ENCODE measurements around the gene DCTN2.

DCTN2 gene

GRCh38 chr12:57569858-57570257 lies 22.9 kb upstream of the DCTN2 start:
- H2BK120ac ChIP-seq (ENCODE audit: low read depth, low read length) = no peak overlapping the region
- no peaks in the 10 kb centered on the region for H3K27me3 ChIP-seq (ENCODE audit: control insufficient read depth in 3 of 3, insufficient read depth in 3 of 3, low read depth in 1 of 3, low read length in 3 of 3)
- H3K9me3 ChIP-seq (replicated peaks in 1 of 2; ENCODE audit: control insufficient read depth in 2 of 2, insufficient read depth in 1 of 2, low read depth in 1 of 2, low read length in 2 of 2) = peaks cover 0 to 2% of the 10 kb centered on the region in 2 donors
- H3K79me1 ChIP-seq (ENCODE audit: low read depth, low read length) = no peaks in the 10 kb centered on the region
- DNase-seq (ENCODE audit: low spot score) = no peak
- no CpG with 5 or more reads among the region's 18 CpGs for whole genome bisulfite sequencing, 2 donors (ENCODE audit: extremely low coverage in 2 of 2, insufficient read length in 2 of 2, insufficient replicate concordance in 1 of 2)
- H3K36me3 ChIP-seq (replicated peaks in 1 of 2; ENCODE audit: control insufficient read depth in 2 of 2, insufficient read depth in 2 of 2, low read length in 2 of 2) = peaks cover 18 to 26% of the 10 kb centered on the region in 2 donors
- H2AK5ac ChIP-seq (ENCODE audit: low read depth, low read length) = no peak overlapping the region
- H3K23ac ChIP-seq (ENCODE audit: low read depth, low read length, poor library complexity) = no peak overlapping the region
- H3K14ac ChIP-seq (ENCODE audit: low read length) = no peak overlapping the region
- H3K9ac ChIP-seq (ENCODE audit: low read depth, low read length, poor library complexity) = no peak overlapping the region
- H2BK15ac ChIP-seq (ENCODE audit: low read length) = no peak overlapping the region
- H4K91ac ChIP-seq (ENCODE audit: low read depth, low read length, poor library complexity) = no peak overlapping the region
- no peak overlapping the region for H2AFZ ChIP-seq (ENCODE audit: low read length)
- no peak overlapping the region for H4K8ac ChIP-seq (ENCODE audit: low read depth, low read length)
- no peak overlapping the region for H3K4ac ChIP-seq (ENCODE audit: low read length)
- no peaks in the 10 kb centered on the region for H3K4me1 ChIP-seq (ENCODE audit: control insufficient read depth in 2 of 2, insufficient read depth in 1 of 2, low read depth in 1 of 2, low read length in 2 of 2)
- peak overlapping the region in 1 of 2 donors; percentile 15 for H3K4me3 ChIP-seq (ENCODE audit: low read length in 2 of 2)
- H3K27ac ChIP-seq (replicated peaks; ENCODE audit: low read length) = no peak overlapping the region
- H2BK12ac ChIP-seq (ENCODE audit: low read length) = no peak overlapping the region
- no peak overlapping the region for H2BK5ac ChIP-seq (ENCODE audit: low read length)
- H3K18ac ChIP-seq (ENCODE audit: low read length) = no peak overlapping the region
- H3K4me2 ChIP-seq (ENCODE audit: insufficient read depth, low read length, poor library complexity, severe bottlenecking) = no peak overlapping the region

GRCh38 chr12:57568838-57569237 lies 21.8 kb upstream of the DCTN2 start:
- no CpG with 5 or more reads among the region's 6 CpGs for WGBS, 2 donors (ENCODE audit: extremely low coverage in 2 of 2, insufficient read length in 2 of 2, insufficient replicate concordance in 1 of 2)
- H2AFZ ChIP-seq (ENCODE audit: low read length) = no peak overlapping the region
- no peak for DNase-seq (ENCODE audit: low spot score)
- no peak overlapping the region for H3K9ac ChIP-seq (ENCODE audit: low read depth, low read length, poor library complexity)
- no peak overlapping the region for H4K91ac ChIP-seq (ENCODE audit: low read depth, low read length, poor library complexity)
- no peak overlapping the region for H2BK5ac ChIP-seq (ENCODE audit: low read length)
- no peak overlapping the region for H3K27ac ChIP-seq (replicated peaks; ENCODE audit: low read length)
- H3K4me2 ChIP-seq (ENCODE audit: insufficient read depth, low read length, poor library complexity, severe bottlenecking) = no peak overlapping the region
- peaks cover 0 to 2% of the 10 kb centered on the region in 2 donors for H3K9me3 ChIP-seq (replicated peaks in 1 of 2; ENCODE audit: control insufficient read depth in 2 of 2, insufficient read depth in 1 of 2, low read depth in 1 of 2, low read length in 2 of 2)
- no peak overlapping the region for H2BK120ac ChIP-seq (ENCODE audit: low read depth, low read length)
- no peaks in the 10 kb centered on the region for H3K4me1 ChIP-seq (ENCODE audit: control insufficient read depth in 2 of 2, insufficient read depth in 1 of 2, low read depth in 1 of 2, low read length in 2 of 2)
- H3K23ac ChIP-seq (ENCODE audit: low read depth, low read length, poor library complexity) = no peak overlapping the region
- no peak overlapping the region for H2AK5ac ChIP-seq (ENCODE audit: low read depth, low read length)
- no peaks in the 10 kb centered on the region for H3K27me3 ChIP-seq (ENCODE audit: control insufficient read depth in 3 of 3, insufficient read depth in 3 of 3, low read depth in 1 of 3, low read length in 3 of 3)
- H2BK15ac ChIP-seq (ENCODE audit: low read length) = no peak overlapping the region
- no peak overlapping the region for H4K8ac ChIP-seq (ENCODE audit: low read depth, low read length)
- no peaks in the 10 kb centered on the region for H3K79me1 ChIP-seq (ENCODE audit: low read depth, low read length)
- no peak overlapping the region for H3K4me3 ChIP-seq (ENCODE audit: low read length in 2 of 2)
- no peak overlapping the region for H3K18ac ChIP-seq (ENCODE audit: low read length)
- H3K14ac ChIP-seq (ENCODE audit: low read length) = no peak overlapping the region
- H3K4ac ChIP-seq (ENCODE audit: low read length) = no peak overlapping the region
- no peak overlapping the region for H2BK12ac ChIP-seq (ENCODE audit: low read length)
- peaks cover 16 to 24% of the 10 kb centered on the region in 2 donors for H3K36me3 ChIP-seq (replicated peaks in 1 of 2; ENCODE audit: control insufficient read depth in 2 of 2, insufficient read depth in 2 of 2, low read length in 2 of 2)

GRCh38 chr12:57564178-57564740 lies 17.3 kb upstream of the DCTN2 start:
- Histone ChIP-seq H3K27me3 (ENCODE audit: control insufficient read depth in 3 of 3, insufficient read depth in 3 of 3, low read depth in 1 of 3, low read length in 3 of 3) (no peaks in the 10 kb centered on the region), H3K79me1 (ENCODE audit: low read depth, low read length) (peaks cover 2% of the 10 kb centered on the region), H3K9me3 (replicated peaks in 1 of 2; ENCODE audit: control insufficient read depth in 2 of 2, insufficient read depth in 1 of 2, low read depth in 1 of 2, low read length in 2 of 2) (peaks cover 0 to 2% of the 10 kb centered on the region in 2 donors), H2AK5ac (ENCODE audit: low read depth, low read length) (no peak overlapping the region), H3K4me2 (ENCODE audit: insufficient read depth, low read length, poor library complexity, severe bottlenecking) (no peak overlapping the region), H3K4ac (ENCODE audit: low read length) (no peak overlapping the region), H3K18ac (ENCODE audit: low read length) (no peak overlapping the region), H3K36me3 (replicated peaks in 1 of 2; ENCODE audit: control insufficient read depth in 2 of 2, insufficient read depth in 2 of 2, low read length in 2 of 2) (peaks cover 3 to 6% of the 10 kb centered on the region in 2 donors), H3K23ac (ENCODE audit: low read depth, low read length, poor library complexity) (no peak overlapping the region), H3K4me3 (ENCODE audit: low read length in 2 of 2) (no peak overlapping the region), H3K9ac (ENCODE audit: low read depth, low read length, poor library complexity) (no peak overlapping the region), H3K14ac (ENCODE audit: low read length) (no peak overlapping the region), H2AFZ (ENCODE audit: low read length) (no peak overlapping the region), H3K27ac (replicated peaks; ENCODE audit: low read length) (no peak overlapping the region), H2BK15ac (ENCODE audit: low read length) (no peak overlapping the region), H2BK120ac (ENCODE audit: low read depth, low read length) (no peak overlapping the region), H2BK5ac (ENCODE audit: low read length) (no peak overlapping the region), H2BK12ac (ENCODE audit: low read length) (no peak overlapping the region), H4K8ac (ENCODE audit: low read depth, low read length) (no peak overlapping the region), H4K91ac (ENCODE audit: low read depth, low read length, poor library complexity) (no peak overlapping the region), H3K4me1 (ENCODE audit: control insufficient read depth in 2 of 2, insufficient read depth in 1 of 2, low read depth in 1 of 2, low read length in 2 of 2) (no peaks in the 10 kb centered on the region)
- no peak for DNase-seq (ENCODE audit: low spot score)
- no CpG with 5 or more reads among the region's 7 CpGs for WGBS, 2 donors (ENCODE audit: extremely low coverage in 2 of 2, insufficient read length in 2 of 2, insufficient replicate concordance in 1 of 2)

- Histone ChIP-seq H3K27ac (replicated peaks; ENCODE audit: low read length) (no peak overlapping the region), H3K4ac (ENCODE audit: low read length) (no peak overlapping the region)
- DNase-seq (ENCODE audit: low spot score) = no peak
These were observed 16.4 kb upstream of the DCTN2 start for GRCh38 chr12:57563358-57563757.

More at GRCh38 chr12:57563358-57563757, 16.4 kb upstream of the DCTN2 start:
- H3K36me3 ChIP-seq (replicated peaks in 1 of 2; ENCODE audit: control insufficient read depth in 2 of 2, insufficient read depth in 2 of 2, low read length in 2 of 2) = peaks cover 0 to 2% of the 10 kb centered on the region in 2 donors
- no peak overlapping the region for H2BK120ac ChIP-seq (ENCODE audit: low read depth, low read length)
- H4K8ac ChIP-seq (ENCODE audit: low read depth, low read length) = no peak overlapping the region
- no peak overlapping the region for H2AFZ ChIP-seq (ENCODE audit: low read length)
- no CpG with 5 or more reads among the region's 4 CpGs for WGBS, 2 donors (ENCODE audit: extremely low coverage in 2 of 2, insufficient read length in 2 of 2, insufficient replicate concordance in 1 of 2)
- H3K18ac ChIP-seq (ENCODE audit: low read length) = no peak overlapping the region
- H3K9ac ChIP-seq (ENCODE audit: low read depth, low read length, poor library complexity) = no peak overlapping the region
- no peak overlapping the region for H3K23ac ChIP-seq (ENCODE audit: low read depth, low read length, poor library complexity)
- no peaks in the 10 kb centered on the region for H3K4me1 ChIP-seq (ENCODE audit: control insufficient read depth in 2 of 2, insufficient read depth in 1 of 2, low read depth in 1 of 2, low read length in 2 of 2)
- H3K14ac ChIP-seq (ENCODE audit: low read length) = no peak overlapping the region
- H2BK15ac ChIP-seq (ENCODE audit: low read length) = no peak overlapping the region
- H2BK5ac ChIP-seq (ENCODE audit: low read length) = no peak overlapping the region
- no peak overlapping the region for H2BK12ac ChIP-seq (ENCODE audit: low read length)
- no peaks in the 10 kb centered on the region for H3K9me3 ChIP-seq (replicated peaks in 1 of 2; ENCODE audit: control insufficient read depth in 2 of 2, insufficient read depth in 1 of 2, low read depth in 1 of 2, low read length in 2 of 2)
- H4K91ac ChIP-seq (ENCODE audit: low read depth, low read length, poor library complexity) = no peak overlapping the region
- no peak overlapping the region for H3K4me2 ChIP-seq (ENCODE audit: insufficient read depth, low read length, poor library complexity, severe bottlenecking)
- H3K4me3 ChIP-seq (ENCODE audit: low read length in 2 of 2) = no peak overlapping the region
- H2AK5ac ChIP-seq (ENCODE audit: low read depth, low read length) = no peak overlapping the region
- H3K27me3 ChIP-seq (ENCODE audit: control insufficient read depth in 3 of 3, insufficient read depth in 3 of 3, low read depth in 1 of 3, low read length in 3 of 3) = no peaks in the 10 kb centered on the region
- H3K79me1 ChIP-seq (ENCODE audit: low read depth, low read length) = peaks cover 2% of the 10 kb centered on the region

All from neuronal stem cell (in vitro differentiated cells).